BE2C (cell line): ENCODE data around the gene DMRTC2.
"Not testable (repeated sequence)": the region's sequence is repeated elsewhere in the genome, so short reads cannot be mapped to it uniquely, and the experiment has no call there.

Experiments
- DNase-seq: peaks from one replicate; pipeline ENCODE4 v3.0.0-alpha.2; 2020
- H3K27me3 ChIP-seq: fragments of 250-450 bp; sonication (Bioruptor Pico); 2 replicates; pipeline ENCODE4 v1.5.1; 2020; ENCODE audit warnings: mild to moderate bottlenecking
- H3K36me3 ChIP-seq: fragments of 250-450 bp; sonication (Bioruptor Pico); 2 replicates; pipeline ENCODE4 v1.5.1; 2020; ENCODE audit warnings: mild to moderate bottlenecking
- H3K4me1 ChIP-seq: fragments of 250-450 bp; sonication (Bioruptor Pico); 2 replicates; pipeline ENCODE4 v1.5.1; 2020
- H3K4me3 ChIP-seq: 2 replicates; pipeline ENCODE4 v1.5.1; 2011; ENCODE audit warnings: low read depth, low read length
- H3K9me3 ChIP-seq: fragments of 250-450 bp; sonication (Bioruptor Pico); 2 replicates; pipeline ENCODE4 v1.5.1; 2020
- TF ChIP-seq, protein P1 (sequence below): IDR thresholded peaks from 2 replicates; pipeline ENCODE4 v1.5.1; 2012; ENCODE audit warnings: mild to moderate bottlenecking, low read depth, low read length

The DMRTC2 gene

GRCh38 chr19:41869374-41869955 is 24.6 kb downstream of the DMRTC2 start:
- Histone ChIP-seq H3K27me3 (no peaks in the 10 kb centered on the region), H3K36me3 (peaks cover 78% of the 10 kb centered on the region), H3K4me1 (no peaks in the 10 kb centered on the region), H3K9me3 (no peaks in the 10 kb centered on the region), H3K4me3 (no peak overlapping the region)
- DNase-seq: no peak
- TF ChIP-seq, protein P1, sequence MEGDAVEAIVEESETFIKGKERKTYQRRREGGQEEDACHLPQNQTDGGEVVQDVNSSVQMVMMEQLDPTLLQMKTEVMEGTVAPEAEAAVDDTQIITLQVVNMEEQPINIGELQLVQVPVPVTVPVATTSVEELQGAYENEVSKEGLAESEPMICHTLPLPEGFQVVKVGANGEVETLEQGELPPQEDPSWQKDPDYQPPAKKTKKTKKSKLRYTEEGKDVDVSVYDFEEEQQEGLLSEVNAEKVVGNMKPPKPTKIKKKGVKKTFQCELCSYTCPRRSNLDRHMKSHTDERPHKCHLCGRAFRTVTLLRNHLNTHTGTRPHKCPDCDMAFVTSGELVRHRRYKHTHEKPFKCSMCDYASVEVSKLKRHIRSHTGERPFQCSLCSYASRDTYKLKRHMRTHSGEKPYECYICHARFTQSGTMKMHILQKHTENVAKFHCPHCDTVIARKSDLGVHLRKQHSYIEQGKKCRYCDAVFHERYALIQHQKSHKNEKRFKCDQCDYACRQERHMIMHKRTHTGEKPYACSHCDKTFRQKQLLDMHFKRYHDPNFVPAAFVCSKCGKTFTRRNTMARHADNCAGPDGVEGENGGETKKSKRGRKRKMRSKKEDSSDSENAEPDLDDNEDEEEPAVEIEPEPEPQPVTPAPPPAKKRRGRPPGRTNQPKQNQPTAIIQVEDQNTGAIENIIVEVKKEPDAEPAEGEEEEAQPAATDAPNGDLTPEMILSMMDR: no peak

GRCh38 chr19:41870401-41870873 is 25.6 kb downstream of the DMRTC2 start:
- Histone ChIP-seq H3K9me3 (no peaks in the 10 kb centered on the region), H3K36me3 (peaks cover 68% of the 10 kb centered on the region), H3K27me3 (no peaks in the 10 kb centered on the region), H3K4me3 (no peak overlapping the region), H3K4me1 (no peaks in the 10 kb centered on the region)
- DNase-seq: no peak
- TF ChIP-seq, protein P1: no peak

DNA sequence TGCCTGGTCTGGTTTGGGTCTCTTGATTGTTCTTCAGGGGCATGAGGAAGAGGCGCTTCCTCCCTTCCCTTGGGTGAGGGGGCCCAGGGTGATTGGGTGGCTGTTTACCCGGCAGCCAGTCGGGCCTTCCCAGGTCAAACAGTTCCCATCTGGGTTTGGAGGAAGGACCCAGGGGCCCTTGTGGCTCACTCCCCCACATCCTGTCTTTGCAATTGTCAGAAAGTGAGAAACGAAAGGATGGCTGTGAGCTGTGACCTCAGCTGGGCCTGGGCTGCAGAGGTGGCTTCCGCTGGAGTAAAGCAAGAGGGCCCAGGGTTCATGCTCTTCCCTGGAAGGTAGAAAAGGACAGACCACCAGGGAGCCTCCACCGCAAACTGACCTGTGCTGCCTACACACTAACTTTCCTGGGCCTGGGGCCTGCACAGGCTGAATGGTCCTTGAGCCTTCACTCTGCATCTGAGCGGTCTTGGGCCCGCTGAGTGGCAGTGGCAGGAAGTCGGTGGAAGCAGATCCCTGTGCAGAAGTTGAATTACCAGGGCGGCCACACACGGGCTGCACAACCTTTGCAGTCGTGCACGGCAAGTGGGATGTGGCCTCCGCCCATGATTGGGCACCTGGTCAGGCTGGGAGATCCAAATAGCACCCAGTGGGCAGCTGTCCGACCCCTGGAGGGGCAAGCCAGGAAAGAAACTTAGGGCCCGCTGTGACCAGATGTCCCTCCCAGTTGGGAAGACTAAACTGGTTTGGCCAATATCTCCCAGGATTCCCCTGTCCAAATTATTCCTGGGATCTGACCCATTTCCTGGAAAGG is 26.9 kb downstream of the DMRTC2 start:
- H3K4me1 ChIP-seq: no peaks in the 10 kb centered on the region
- no peak for DNase-seq
- H3K27me3 ChIP-seq: 0 out of 2 replicates have a peak, but pooled peaks cover 2% of the 10 kb centered on the region
- H3K36me3 ChIP-seq: peaks cover 56% of the 10 kb centered on the region
- H3K9me3 ChIP-seq: no peaks in the 10 kb centered on the region
- TF ChIP-seq, protein P1: no peak
- H3K4me3 ChIP-seq: no peak overlapping the region

- no peak overlapping the region for H3K4me3 ChIP-seq
- no peak for DNase-seq
- no peaks in the 10 kb centered on the region for H3K9me3 ChIP-seq
- H3K36me3 ChIP-seq: peaks cover 50% of the 10 kb centered on the region
- H3K27me3 ChIP-seq: 0 out of 2 replicates have a peak, but pooled peaks cover 4% of the 10 kb centered on the region
- TF ChIP-seq, protein P1: no peak
- no peaks in the 10 kb centered on the region for H3K4me1 ChIP-seq
Measured at GRCh38 chr19:41872384-41872774, 27.5 kb downstream of the DMRTC2 start.

DNA sequence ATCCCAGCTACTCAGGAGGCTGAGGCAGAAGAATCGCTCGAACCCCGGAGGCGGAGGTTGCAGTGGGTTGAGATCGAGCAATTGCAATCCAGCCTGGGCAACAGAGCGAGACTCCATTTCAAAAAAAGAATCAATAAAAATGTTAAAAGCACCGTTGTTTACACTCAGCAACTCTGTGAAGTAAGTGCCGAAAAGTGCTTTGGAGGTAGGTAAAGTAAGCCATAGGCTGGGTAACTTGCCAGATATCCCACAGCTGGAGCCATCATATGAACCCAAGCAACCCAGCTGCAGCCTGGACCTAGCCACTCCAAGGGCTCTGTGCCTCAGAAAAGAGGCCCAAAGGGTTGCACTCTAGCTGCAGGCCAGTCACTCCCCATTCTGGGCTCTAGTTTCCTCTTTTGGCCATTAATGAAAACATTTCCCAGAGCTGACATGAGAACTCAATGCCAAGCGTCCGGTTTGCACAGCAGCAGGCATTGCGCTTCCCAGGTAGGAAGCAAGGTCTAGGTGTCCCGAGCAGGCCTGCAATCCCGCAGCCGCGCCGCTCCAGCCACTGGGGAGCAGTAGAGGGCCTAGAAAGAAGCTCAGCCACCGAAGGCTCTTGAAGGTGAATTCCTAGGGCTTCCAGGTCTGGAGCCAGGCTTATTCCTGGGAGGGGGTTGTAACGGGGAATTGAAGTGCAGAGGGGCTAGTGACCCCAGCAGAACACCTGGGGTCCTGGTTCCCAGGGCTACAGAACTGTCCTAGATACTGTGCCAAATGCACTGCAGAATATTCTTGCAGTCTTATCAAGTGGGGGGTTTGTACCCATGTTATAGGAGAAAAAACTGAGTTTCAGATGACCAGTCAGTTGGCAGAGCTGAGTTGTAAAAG is 28.2 kb downstream of the DMRTC2 start:
- Histone ChIP-seq H3K4me3 (no peak overlapping the region), H3K9me3 (no peaks in the 10 kb centered on the region), H3K27me3 (0 out of 2 replicates have a peak, but pooled peaks cover 4% of the 10 kb centered on the region), H3K4me1 (no peaks in the 10 kb centered on the region), H3K36me3 (peaks cover 43% of the 10 kb centered on the region)
- DNase-seq: peak; percentile 81
- TF ChIP-seq, protein P1: peak; percentile 86

GRCh38 chr19:41875973-41876372 is 31.1 kb downstream of the DMRTC2 start:
- H3K4me1 ChIP-seq: not testable (repeated sequence)

More at GRCh38 chr19:41875973-41876372, 31.1 kb downstream of the DMRTC2 start:
- H3K9me3 ChIP-seq, H3K4me3 ChIP-seq, DNase-seq, H3K27me3 ChIP-seq: not testable (repeated sequence)
- H3K36me3 ChIP-seq: peaks cover 15% of the 10 kb centered on the region
